Gastrocnemius medialis (tissue), 4 donors: ENCODE measurements around the gene ST14. TPM values are rescaled to one million over a fixed set of nuclear protein-coding genes. Genes with fewer than 3 reads are reported as not detected.

ENCODE experiments used
- ATAC-seq, 2 donors: fragments of 150-250 bp; one replicate each; pipeline ENCODE4 v1.9.1; 2016
- DNase-seq, 2 donors: peaks; one replicate each; pipeline ENCODE4 v3.0.0-alpha.2; 2019
- H3K27ac ChIP-seq, 4 donors: fragments of 200-600 bp; sonication (generic); 1 replicate in 1 of 4; 2 replicates in 3 of 4; pipeline ENCODE4 v1.5.1; 2016 to 2018; ENCODE audit warnings: mild to moderate bottlenecking in 2 of 4, moderate library complexity in 1 of 4
- H3K27me3 ChIP-seq, 3 donors: fragments of 200-600 bp; sonication (generic) in 2 of 3; 1 replicate in 1 of 3; 2 replicates in 2 of 3; pipeline versions ENCODE4 v1.5.1 to v1.6.0; 2016 to 2019; ENCODE audit warnings: mild to moderate bottlenecking in 1 of 3, moderate library complexity in 1 of 3
- H3K36me3 ChIP-seq, 2 donors: fragments of 200-600 bp; sonication (generic) in 1 of 2; one replicate each; pipeline ENCODE4 v1.5.1; 2017 to 2018
- H3K4me1 ChIP-seq, 2 donors: fragments of 200-600 bp; sonication (generic) in 1 of 2; one replicate each; pipeline ENCODE4 v1.5.1; 2016 to 2017; ENCODE audit warnings: mild to moderate bottlenecking in 2 of 2
- H3K4me3 ChIP-seq, 4 donors: fragments of 200-600 bp; sonication (generic) in 3 of 4; 1 replicate in 1 of 4; 2 replicates in 3 of 4; pipeline ENCODE4 v1.5.1; 2016 to 2019; ENCODE audit warnings: mild to moderate bottlenecking in 2 of 4
- H3K9me3 ChIP-seq, 3 donors: fragments of 200-600 bp; sonication (generic) in 2 of 3; 1 replicate in 1 of 3; 2 replicates in 2 of 3; pipeline ENCODE4 v1.5.1; 2016 to 2019
- POLR2A ChIP-seq, 2 donors: fragments of 450-650 bp; IDR thresholded peaks; one replicate each; pipeline ENCODE4 v1.6.1; 2017; ENCODE audit warnings: antibody characterized with exemption in 2 of 2, mild to moderate bottlenecking in 2 of 2, moderate library complexity in 2 of 2
- in situ Hi-C, 4 donors: fragments of 200-750 bp; cut with MboI; loops; one replicate each; pipeline versions ENCODE4 v1.15.0 to v1.8.0; 2017; ENCODE audit warnings: low sequenced_read_pairs in 4 of 4
- intact Hi-C: fragments of 100-400 bp; cut with DNase I; formaldehyde crosslinking; loops from one replicate; pipeline ENCODE4 v1.15.1; 2023; ENCODE audit warnings: low total_unique reads
- total RNA-seq, 4 donors: library from RNA; depleted of rRNA; stranded (reverse); fragments of >200 nt; gene quantifications; one replicate each; pipeline versions ENCODE4 v1.1.0 to v1.2.3, GENCODE V29; 2016
- TF ChIP-seq, protein P1 (sequence below), 5 experiments: fragments of 450-650 bp in 3 of 5; fragments of 200-600 bp in 2 of 5; sonication (generic) in 2 of 5; IDR thresholded peaks in 4 of 5; conservative IDR thresholded peaks in 1 of 5; 1 replicate in 4 of 5; 2 replicates in 1 of 5; pipeline ENCODE4 v1.5.1; 2016 to 2019; ENCODE audit warnings: antibody characterized with exemption in 5 of 5, mild to moderate bottlenecking in 3 of 5, moderate library complexity in 3 of 5

ST14 gene
- total RNA-seq, 4 donors from 2014 or later = 0.20 to 2.2 (median 1.3) TPM

DNA sequence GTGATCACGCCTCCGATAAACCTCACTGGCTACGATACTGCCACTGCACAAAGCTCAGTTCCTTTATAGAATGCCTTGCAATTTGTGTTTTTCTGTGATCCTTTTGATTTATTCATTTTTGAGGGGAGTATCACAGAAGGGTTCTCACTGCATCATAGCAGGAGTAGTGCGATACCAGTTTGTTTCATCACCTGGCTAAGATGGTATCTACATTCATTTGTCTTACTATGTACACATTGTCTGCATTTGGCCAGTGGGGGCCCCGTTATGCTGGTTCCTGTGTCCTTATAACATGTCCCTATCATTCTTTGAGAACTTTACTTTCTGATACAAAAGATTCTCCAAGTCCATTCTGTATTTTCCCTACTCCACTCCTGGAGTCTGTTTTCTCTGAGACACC lies 45.3 kb upstream of the ST14 start:
- intact Hi-C loops = no loop called here
- no peaks in the 10 kb centered on the region for H3K27me3 ChIP-seq
- ATAC-seq (no peak), DNase-seq (no peak)
- H3K4me3 ChIP-seq = no peak overlapping the region
- H3K4me1 ChIP-seq = peaks cover 4 to 16% of the 10 kb centered on the region in 2 donors
- no peaks in the 10 kb centered on the region for H3K9me3 ChIP-seq
- in situ Hi-C loops = no loop called here
- H3K27ac ChIP-seq = no peak overlapping the region
- H3K36me3 ChIP-seq = peaks cover 0 to 27% of the 10 kb centered on the region in 2 donors
- TF ChIP-seq, protein P1, sequence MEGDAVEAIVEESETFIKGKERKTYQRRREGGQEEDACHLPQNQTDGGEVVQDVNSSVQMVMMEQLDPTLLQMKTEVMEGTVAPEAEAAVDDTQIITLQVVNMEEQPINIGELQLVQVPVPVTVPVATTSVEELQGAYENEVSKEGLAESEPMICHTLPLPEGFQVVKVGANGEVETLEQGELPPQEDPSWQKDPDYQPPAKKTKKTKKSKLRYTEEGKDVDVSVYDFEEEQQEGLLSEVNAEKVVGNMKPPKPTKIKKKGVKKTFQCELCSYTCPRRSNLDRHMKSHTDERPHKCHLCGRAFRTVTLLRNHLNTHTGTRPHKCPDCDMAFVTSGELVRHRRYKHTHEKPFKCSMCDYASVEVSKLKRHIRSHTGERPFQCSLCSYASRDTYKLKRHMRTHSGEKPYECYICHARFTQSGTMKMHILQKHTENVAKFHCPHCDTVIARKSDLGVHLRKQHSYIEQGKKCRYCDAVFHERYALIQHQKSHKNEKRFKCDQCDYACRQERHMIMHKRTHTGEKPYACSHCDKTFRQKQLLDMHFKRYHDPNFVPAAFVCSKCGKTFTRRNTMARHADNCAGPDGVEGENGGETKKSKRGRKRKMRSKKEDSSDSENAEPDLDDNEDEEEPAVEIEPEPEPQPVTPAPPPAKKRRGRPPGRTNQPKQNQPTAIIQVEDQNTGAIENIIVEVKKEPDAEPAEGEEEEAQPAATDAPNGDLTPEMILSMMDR (IDR thresholded peaks at IDR 0.05 in 4 of 5, conservative IDR thresholded peaks at IDR 0.05 in 1 of 5) = no peak
- no peak for TF ChIP-seq POLR2A (IDR thresholded peaks at IDR 0.05)

DNA sequence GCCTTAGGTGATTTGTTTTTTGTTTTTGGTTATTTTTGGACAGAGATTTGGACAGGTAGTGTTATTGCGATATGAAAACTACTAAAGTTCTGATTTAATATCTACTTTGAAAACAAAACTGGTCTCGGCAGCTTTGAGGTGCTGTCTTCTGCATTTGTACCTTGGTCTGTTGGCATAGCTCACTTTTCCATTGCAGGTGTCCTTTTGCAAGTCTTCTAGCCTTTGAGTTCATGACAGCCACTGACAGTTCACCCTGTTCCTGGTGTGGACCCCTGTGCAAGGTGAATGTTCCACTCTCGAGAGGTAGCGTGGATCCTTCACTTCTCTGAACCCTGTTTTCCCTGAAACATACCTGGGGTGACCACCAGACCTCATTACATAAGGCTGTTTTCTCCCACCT lies 44.9 kb upstream of the ST14 start:
- no peak overlapping the region for H3K27ac ChIP-seq
- TF ChIP-seq, protein P1 (IDR thresholded peaks at IDR 0.05 in 4 of 5, conservative IDR thresholded peaks at IDR 0.05 in 1 of 5) = no peak
- TF ChIP-seq POLR2A (IDR thresholded peaks at IDR 0.05) = no peak
- H3K4me1 ChIP-seq = peaks cover 8 to 16% of the 10 kb centered on the region in 2 donors
- H3K9me3 ChIP-seq = no peaks in the 10 kb centered on the region
- no peak for DNase-seq
- intact Hi-C loops = no loop called here
- no peaks in the 10 kb centered on the region for H3K27me3 ChIP-seq
- in situ Hi-C loops = no loop called here
- H3K36me3 ChIP-seq = peaks cover 0 to 27% of the 10 kb centered on the region in 2 donors
- no peak for ATAC-seq
- H3K4me3 ChIP-seq = no peak overlapping the region

DNA sequence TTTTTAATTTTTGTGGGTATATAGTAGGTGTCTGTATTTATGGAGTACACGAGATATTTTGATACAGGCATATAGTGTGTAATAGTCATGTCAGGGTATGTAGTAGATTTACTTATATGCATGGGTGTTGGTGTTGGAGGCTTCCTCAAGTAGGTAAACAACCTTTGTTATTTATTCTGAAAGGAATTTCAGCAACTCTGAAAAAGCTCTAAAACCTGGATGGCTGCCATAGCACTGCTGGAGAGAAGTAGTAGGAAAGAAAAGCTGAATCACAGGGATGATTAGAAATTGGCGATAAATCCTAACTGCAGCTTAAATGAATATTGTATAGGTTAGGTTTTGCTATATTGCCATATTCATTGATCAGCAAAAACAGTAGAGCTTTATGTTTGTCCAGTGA lies 44.4 kb upstream of the ST14 start:
- H3K36me3 ChIP-seq = peaks cover 0 to 23% of the 10 kb centered on the region in 2 donors
- TF ChIP-seq POLR2A (IDR thresholded peaks at IDR 0.05) = no peak
- TF ChIP-seq, protein P1 (IDR thresholded peaks at IDR 0.05 in 4 of 5, conservative IDR thresholded peaks at IDR 0.05 in 1 of 5) = no peak
- H3K9me3 ChIP-seq = no peaks in the 10 kb centered on the region
- no peak overlapping the region for H3K4me3 ChIP-seq
- in situ Hi-C loops (no loop called here), intact Hi-C loops (no loop called here)
- ATAC-seq (no peak), DNase-seq (no peak)
- no peak overlapping the region for H3K27ac ChIP-seq
- H3K4me1 ChIP-seq = peaks cover 13 to 16% of the 10 kb centered on the region in 2 donors
- no peaks in the 10 kb centered on the region for H3K27me3 ChIP-seq

DNA sequence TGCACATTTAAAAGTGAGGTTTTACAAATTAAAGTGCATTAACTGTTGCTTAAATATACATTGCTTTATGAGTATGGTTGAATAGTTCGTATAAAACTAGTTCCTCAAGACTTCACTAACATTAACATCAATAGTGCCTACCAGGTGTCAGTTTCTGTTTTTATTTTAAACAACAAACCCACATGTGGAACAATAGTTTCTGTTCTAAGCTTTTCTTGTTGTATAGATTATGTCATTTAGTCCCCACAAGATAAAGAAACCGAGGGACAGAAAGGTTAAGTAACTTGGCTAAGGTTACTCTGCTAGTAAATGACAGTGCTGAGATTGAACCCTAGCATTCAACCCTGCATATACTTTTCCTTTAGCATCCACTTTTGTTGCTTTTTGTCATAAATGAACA lies 41.4 kb upstream of the ST14 start:
- DNase-seq (no peak), ATAC-seq (no peak)
- intact Hi-C loops (no loop called here), in situ Hi-C loops (no loop called here)
- H3K27ac ChIP-seq = no peak overlapping the region
- no peaks in the 10 kb centered on the region for H3K9me3 ChIP-seq
- peaks cover 0 to 12% of the 10 kb centered on the region in 2 donors for H3K36me3 ChIP-seq
- H3K4me3 ChIP-seq = no peak overlapping the region
- no peaks in the 10 kb centered on the region for H3K27me3 ChIP-seq
- peaks cover 13 to 16% of the 10 kb centered on the region in 2 donors for H3K4me1 ChIP-seq
- TF ChIP-seq, protein P1 (IDR thresholded peaks at IDR 0.05 in 4 of 5, conservative IDR thresholded peaks at IDR 0.05 in 1 of 5) = no peak
- no peak for TF ChIP-seq POLR2A (IDR thresholded peaks at IDR 0.05)
